ENCODE data around the gene GPRC5B.

GPRC5B gene

GRCh38 chr16:19850131-19850817, 34.4 kb downstream of the GPRC5B start:
- in situ Hi-C loops (cut with MboI; ENCODE audit: low sequenced_read_pairs) = no loop called here

DNA sequence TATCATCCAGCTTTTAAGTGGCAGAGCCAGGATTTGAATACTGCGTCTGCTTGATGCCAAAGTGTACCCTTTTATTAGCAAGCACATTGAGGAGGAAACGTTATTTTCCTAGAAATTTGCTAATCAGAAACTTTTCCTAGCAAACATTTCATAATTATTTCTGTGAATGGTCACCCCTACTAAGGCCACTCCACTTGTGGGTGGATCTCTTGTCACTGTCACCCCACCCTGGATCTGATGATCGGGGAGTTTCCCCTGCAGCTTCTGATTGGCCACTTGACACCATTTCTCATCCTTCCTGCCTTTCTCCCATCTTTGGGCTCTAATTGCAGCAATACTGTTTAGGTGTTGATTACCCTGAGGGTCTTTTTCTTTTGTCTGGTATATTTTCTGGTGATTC, 35.9 kb downstream of the GPRC5B start:
- in situ Hi-C loops (cut with MboI; ENCODE audit: low sequenced_read_pairs) = no loop called here

- in situ Hi-C loops (cut with MboI; ENCODE audit: low sequenced_read_pairs) = no loop called here
Observed at GRCh38 chr16:19846436-19846835, 38.2 kb downstream of the GPRC5B start.

- in situ Hi-C loops (cut with MboI; ENCODE audit: low sequenced_read_pairs) = no loop called here
Observed at GRCh38 chr16:19844945-19845641, 39.6 kb downstream of the GPRC5B start.

DNA sequence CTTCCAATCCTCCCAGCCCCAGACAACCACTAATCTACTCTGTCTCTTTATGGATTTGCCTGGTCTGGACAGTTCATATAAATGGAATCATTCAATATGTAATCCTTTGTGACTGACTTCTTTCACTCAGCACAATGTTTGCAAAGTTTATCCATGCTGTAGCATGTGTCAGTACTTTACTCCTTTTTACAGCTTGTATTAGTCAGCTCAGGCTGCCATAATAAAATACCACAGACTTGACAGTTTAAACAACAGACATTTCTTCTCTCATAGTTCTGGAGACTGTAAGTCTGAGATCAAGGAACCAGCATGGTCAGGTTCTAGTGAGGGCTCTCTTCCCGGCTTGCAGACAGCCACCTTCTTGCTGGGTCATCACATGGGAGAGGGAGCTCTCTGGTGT, 41.3 kb downstream of the GPRC5B start:
- in situ Hi-C loops (cut with MboI; ENCODE audit: low sequenced_read_pairs) = no loop called here

- in situ Hi-C loops (cut with MboI; ENCODE audit: low sequenced_read_pairs) = no loop called here
Observed at GRCh38 chr16:19842426-19843157, 42.1 kb downstream of the GPRC5B start.

- in situ Hi-C loops (cut with MboI; ENCODE audit: low sequenced_read_pairs) = no loop called here
Observed at GRCh38 chr16:19841184-19841583, 43.5 kb downstream of the GPRC5B start.

DNA sequence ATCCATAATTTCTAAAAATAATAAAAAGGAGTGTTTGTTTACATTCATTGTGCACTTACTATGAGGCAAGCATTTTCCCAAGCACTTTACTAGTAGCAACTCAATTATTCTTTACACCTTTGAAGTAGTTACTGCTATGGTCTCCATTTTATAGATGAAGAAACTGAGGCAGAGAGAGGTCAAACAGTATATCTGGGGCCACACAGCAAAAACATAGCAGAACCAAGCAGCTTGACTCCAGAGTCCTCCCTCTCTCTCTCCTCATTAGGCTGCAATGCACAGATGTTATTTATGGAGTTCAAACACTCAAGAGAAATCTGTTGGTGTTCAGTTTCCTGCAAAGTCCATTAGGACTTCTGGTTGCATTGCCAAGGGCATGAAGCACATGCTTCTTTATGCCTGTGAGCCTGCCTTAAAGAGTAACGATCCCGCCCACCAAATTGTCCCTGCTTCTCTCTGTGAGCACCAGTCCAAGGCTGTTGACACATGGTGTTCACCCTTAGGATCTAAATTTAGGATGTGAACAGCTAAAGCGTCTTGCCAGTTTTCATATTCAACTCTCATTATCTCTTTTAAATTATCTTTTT, 44.0 kb downstream of the GPRC5B start:
- in situ Hi-C loops (cut with MboI; ENCODE audit: low sequenced_read_pairs) = no loop called here

GRCh38 chr16:19837984-19838707, 46.5 kb downstream of the GPRC5B start:
- in situ Hi-C loops (cut with MboI; ENCODE audit: low sequenced_read_pairs) = no loop called here

DNA sequence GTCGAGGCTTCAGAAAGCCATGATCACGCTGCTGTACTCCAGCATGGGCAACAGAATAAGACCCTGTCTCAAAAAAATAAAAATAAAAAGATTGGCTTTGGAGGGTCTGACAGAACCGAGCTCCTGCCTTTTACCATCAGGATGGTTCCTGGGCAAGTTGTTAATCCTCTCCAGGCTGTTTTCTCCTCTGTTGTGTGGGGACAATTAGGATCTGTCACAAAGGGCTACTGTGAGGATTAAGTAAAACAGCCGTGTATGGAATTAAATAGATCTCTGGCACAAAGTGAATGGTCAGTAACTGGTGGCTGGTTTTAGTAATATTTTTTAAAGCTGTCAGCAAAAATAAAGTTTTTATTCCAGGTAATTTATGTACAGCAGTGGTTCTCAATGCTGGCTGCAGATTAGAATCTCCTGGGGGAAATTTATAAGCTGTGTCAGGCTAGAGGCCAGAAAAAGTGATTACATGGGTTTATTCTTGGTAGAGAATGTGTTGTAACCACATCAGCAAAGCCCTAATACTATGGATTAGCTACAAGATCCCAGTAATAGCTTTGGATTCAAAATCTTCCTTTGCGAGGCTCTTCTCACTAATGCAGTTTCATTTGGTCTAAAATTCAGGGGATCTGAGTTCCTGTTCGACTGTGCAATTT, 47.2 kb downstream of the GPRC5B start:
- in situ Hi-C loops (cut with MboI; ENCODE audit: low sequenced_read_pairs) = no loop called here

DNA sequence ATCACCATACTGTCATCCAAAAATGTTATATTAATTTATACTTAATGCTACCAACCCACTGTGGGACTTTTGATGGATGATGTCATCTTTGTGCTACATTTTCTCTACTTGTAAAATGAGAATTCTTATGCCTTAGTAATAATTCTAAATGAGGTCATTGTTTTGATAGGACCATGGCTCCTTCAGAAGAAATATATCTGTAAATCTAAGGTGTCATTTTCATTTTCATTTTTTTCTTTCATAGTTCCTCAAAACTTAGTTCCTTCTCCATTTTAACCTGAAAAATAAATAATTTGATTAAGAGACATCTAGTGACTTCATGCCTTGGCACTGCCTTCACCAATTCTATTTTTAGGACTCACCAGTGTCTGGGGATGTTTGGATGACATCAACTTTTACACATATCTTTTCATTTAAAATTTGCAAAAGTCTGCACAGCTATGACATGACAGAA, 48.7 kb downstream of the GPRC5B start:
- in situ Hi-C loops (cut with MboI; ENCODE audit: low sequenced_read_pairs) = no loop called here

GRCh38 chr16:19835196-19835595, 49.5 kb downstream of the GPRC5B start:
- in situ Hi-C loops (cut with MboI; ENCODE audit: low sequenced_read_pairs) = no loop called here

DNA sequence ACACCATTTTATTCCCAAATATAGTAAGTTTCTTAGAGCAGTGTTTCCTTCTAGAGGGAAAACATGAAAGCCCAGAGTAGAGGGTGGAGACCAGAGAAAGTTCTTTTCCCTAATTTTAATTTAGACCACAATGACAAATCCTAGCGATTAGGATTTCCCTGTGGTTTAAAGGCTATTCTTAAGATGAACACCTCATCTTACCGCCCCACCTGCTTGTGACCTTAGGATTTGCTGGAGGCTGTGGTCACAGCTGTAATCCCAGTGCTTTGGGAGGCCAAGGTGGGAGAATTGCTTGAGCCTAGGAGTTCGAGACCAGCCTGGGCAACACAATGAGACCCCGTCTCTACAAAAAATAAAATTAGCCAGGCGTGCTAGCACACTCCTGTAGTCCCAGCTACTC, 51.1 kb downstream of the GPRC5B start:
- in situ Hi-C loops (cut with MboI; ENCODE audit: low sequenced_read_pairs) = no loop called here

- in situ Hi-C loops (cut with MboI; ENCODE audit: low sequenced_read_pairs) = no loop called here
Observed at GRCh38 chr16:19833176-19833575, 51.5 kb downstream of the GPRC5B start.

DNA sequence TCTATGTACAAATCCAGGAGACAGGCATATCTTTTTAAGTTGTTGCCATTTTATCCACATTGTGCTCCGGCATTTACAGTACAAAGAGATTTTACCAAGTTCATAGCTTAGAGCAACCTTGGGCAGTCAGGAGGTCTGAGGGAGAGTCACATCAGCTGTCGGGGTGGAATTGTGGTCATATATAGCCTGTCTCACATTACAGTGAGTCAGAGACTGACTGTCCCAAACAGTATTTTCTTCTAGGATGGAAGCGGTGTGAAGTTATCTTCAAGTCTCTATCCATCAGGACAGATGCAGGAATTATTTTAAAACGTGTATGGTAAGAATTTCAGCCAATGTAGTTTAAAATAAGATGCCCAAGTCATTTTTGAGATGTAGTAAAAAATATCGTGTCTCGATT, 53.0 kb downstream of the GPRC5B start:
- in situ Hi-C loops (cut with MboI; ENCODE audit: low sequenced_read_pairs) = no loop called here

DNA sequence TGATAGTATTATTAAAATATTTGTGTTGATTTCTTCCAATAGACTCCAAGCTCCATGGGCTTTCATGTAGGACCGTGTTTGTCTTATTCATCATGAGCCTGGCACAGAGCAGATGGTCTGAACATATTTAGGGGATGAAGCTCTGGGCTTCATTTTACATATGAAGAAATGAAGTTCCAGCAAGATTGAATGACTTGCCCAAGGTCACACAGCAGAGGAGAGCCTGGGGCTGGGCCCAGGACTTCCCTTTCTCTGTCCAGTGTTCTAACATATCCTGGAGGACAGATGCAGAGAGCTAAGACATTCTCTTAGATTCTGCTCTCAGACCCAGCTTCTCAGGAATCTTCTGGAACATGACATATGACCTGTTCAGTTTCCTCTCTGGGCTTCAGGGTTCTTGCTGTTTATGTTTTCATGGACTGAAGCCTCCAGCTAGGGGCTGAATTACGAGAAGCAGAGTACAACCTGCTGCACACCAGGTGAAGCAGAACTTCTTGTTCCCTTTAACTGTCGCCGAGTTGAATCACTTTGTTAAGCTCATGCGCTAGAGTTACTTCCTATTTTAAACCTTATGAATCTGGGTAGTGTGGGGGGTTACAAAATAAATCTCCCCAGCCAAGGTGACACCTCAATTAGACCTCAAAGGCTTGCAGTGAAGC, 53.6 kb downstream of the GPRC5B start:
- in situ Hi-C loops (cut with MboI; ENCODE audit: low sequenced_read_pairs) = no loop called here

DNA sequence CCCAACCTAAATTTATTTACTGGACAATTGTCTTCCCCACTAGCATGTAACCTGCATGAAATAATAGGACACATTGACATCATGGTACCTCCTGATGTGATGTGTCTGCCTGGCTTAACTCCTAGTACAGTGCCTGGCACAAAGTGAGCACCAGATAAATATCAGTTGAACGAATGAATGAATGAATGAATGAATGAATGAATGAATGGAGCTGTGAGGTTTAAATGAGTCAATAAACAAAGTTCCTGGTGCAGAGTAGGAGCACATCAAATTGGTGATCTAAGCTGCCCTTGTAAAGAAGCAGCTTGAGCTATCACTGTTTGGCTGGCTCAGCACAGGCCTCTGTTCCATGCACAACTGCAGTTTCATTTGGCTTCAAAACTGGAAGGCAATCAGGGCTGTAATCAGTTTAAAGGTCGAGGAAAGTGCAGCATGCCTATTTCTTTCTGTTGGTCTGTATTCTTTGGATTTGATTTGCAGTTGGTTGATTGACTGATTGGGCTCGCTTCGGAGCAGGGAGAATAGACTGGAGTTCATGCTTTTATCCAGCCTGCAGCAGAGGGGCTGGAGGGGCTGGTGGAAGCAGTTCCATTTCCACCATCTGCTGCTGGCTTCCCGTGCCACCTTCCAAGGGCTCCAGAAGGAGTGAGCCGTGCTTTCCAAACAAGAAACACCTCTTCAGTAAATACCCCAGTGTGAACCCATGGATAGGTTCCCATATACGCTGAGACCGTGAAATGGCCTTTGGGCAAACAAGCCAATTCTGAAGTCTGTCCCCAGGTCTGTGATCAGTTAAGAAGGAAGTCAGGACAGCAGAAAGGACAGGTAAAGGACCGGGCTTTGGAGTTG, 54.6 kb downstream of the GPRC5B start:
- in situ Hi-C loops (cut with MboI; ENCODE audit: low sequenced_read_pairs) = no loop called here

DNA sequence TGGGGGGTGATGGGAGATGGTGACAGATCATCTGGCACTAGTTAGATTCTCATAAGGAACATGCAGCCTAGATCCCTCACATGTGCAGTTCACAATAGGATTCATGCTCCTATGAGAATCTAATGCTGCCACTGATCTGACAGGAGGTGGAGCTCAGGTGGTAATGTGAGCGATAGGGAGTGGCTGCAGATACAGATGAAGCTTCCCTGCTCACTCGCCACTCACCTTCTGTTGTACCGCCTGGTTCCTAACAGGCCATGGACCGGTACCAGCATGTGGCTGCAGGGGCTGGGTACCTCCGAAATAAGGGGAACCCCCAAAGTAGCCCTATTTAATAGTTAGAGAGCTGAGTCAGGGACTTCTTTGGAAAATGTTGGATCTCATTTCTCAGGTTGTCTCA, 60.4 kb downstream of the GPRC5B start:
- in situ Hi-C loops (cut with MboI; ENCODE audit: low sequenced_read_pairs) = no loop called here

GRCh38 chr16:19823322-19823721, 61.3 kb downstream of the GPRC5B start:
- in situ Hi-C loops (cut with MboI; ENCODE audit: low sequenced_read_pairs) = no loop called here
